Middle frontal gyrus (tissue), 1 donor: ENCODE data around the gene TIMM21.

Experiments
- DNase-seq: peaks from one replicate; pipeline ENCODE4 v3.0.0-alpha.2; 2015; ENCODE audit warnings: low spot score; ENCODE audit errors: extremely low spot score

The TIMM21 gene

GRCh38 chr18:74190086-74190485 lies 41.8 kb downstream of the TIMM21 start:
- DNase-seq, result no peak

DNA sequence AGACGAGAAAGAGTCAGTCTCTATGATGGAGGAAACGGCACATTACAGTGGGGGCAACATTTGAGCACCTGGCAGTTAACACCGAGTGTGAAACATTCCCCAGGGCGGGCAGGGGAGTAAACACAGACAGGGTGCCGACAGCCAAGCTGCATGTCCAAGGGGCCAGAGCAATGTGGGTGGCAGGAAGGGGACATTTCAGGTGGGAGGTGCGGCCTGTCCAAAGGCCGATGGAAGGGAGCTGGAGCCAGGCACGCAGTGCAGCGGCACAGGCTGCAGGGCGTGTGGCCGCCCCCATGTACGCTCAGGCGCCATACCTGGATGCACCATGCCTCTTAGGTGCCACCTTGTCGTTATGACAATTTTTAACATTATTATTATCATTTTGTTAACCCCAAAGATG lies 43.3 kb downstream of the TIMM21 start:
- DNase-seq, result no peak

DNA sequence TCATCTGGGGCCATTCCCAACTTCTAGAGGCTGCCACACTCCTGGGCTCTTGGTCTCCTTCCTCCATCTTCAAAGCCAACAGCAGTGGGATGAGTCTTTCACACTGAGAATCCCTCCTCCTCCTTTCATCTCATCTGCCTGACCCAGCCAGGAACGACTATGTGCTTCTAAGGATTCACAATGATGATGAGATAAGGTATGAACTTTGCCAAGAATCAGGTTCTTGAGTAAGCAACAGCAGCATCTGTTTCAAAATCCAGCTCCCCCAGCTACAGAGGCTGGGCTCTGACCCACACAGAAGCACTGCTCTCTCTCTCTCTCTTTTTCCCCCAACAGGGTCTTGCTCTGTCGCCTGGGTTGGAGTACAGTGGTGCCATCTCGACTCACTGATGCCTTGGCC lies 46.4 kb downstream of the TIMM21 start:
- no peak for DNase-seq

- no peak for DNase-seq
These were observed 48.1 kb downstream of the TIMM21 start for GRCh38 chr18:74196220-74197119.

GRCh38 chr18:74197705-74198341 lies 49.5 kb downstream of the TIMM21 start:
- no peak for DNase-seq

GRCh38 chr18:74198453-74198852 lies 50.1 kb downstream of the TIMM21 start:
- no peak for DNase-seq

DNA sequence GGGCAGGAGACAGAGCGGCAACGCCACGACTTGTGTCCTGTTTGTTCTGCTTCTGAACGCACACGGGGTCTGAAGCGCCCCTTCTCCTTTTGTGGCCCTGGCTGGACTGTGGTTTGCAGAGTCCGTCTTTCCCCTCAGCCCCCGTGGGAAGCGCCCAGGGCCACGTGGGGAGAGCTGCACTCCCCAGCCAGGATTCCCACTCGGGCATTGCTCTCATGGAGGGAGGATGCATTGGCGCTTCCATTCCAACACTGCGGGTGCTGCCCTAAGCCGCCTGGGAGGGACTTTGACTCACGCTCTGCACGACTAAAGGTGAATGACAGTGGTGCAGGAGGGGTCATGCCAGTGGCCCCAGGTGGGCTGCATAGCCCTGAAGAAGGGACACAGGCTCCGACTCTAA lies 52.5 kb downstream of the TIMM21 start:
- DNase-seq, result no peak

DNA sequence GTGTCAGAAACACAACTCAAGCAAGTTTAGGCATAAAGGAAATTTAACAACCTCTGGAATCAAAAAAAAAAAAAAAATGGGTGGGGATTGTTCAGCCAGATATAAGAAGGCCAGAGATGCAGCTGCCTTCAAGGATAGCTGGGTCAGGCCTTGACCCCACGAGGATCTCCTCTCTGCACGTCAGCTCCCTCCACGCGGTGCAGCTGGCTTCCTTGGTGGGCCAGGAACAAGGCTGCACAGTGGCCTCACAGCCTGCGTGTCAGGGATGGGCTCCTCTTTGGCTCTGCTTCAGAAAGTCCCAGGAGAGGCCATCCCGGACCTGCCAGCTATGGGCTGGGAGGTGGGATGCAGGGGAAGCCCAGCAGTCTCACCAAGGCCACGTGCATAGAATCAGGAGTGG lies 55.5 kb downstream of the TIMM21 start:
- DNase-seq, result no peak

DNA sequence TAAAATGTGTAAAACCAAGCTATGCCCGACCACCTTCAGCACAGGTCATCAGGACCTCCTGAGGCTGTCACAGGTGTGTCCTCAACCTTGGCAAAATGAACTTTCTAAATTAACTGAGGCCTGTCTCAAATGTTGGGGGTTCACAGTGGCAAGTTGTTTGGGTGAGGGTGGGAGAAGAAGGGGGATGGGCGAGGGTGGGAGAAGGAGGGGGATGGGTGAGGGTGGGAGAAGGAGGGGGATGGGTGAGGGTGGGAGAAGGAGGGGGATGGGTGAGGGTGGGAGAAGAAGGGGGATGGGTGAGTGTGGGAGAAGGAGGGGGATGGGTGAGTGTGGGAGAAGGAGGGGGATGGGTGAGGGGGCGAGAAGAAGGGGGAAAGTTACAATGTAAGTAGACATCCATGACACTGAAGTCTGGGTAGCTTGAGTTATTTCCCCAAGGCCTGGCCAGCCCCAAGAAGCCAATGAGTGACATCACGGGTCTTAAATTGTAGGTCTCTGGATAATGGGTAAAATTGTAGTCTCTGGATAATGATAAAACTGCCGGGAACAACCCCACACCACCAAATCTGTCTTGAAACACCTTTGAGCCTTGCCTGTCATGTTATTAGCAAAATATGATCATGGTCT lies 56.3 kb downstream of the TIMM21 start:
- no peak for DNase-seq
